BJ (cell line): ENCODE measurements around the gene SLC2A6. TPM values are rescaled to one million over a fixed set of nuclear protein-coding genes. Genes with fewer than 3 reads are reported as not detected.

Experiments
- CTCF ChIA-PET: fragments of 350-600 bp; formaldehyde crosslinking; extraction: SDS; loops from one replicate; lab custom pipeline; 2021; ENCODE audit warnings: antibody characterized with exemption, inconsistent platforms; lab: Yijun Ruan, JAX
- POLR2A ChIA-PET: fragments of 300-600 bp; sonication (Branson Sonifier 250); formaldehyde crosslinking; extraction: SDS; loops from one replicate; lab custom pipeline; 2021; ENCODE audit warnings: antibody characterized with exemption; lab: Charles Lee
- DNase-seq: peaks from one replicate; pipeline ENCODE4 v3.0.0-alpha.2; 2011; ENCODE audit warnings: low read depth
- H3K27me3 ChIP-seq: 2 replicates; pipeline ENCODE4 v1.6.0; 2011; ENCODE audit warnings: low read length; ENCODE audit not compliant: control insufficient read depth, insufficient read depth
- H3K36me3 ChIP-seq: 2 replicates; pipeline ENCODE4 v1.5.1; 2011; ENCODE audit warnings: low read length; ENCODE audit not compliant: control insufficient read depth, insufficient read depth
- H3K4me3 ChIP-seq: 2 replicates; pipeline ENCODE4 v1.5.1; 2011; ENCODE audit warnings: low read depth, mild to moderate bottlenecking, control low read depth, low read length
- CTCF ChIP-seq: IDR thresholded peaks from 2 replicates; pipeline ENCODE4 v1.5.1; 2011; ENCODE audit warnings: low read depth, mild to moderate bottlenecking, control low read depth, inconsistent platforms, low read length, moderate library complexity; ENCODE audit not compliant: insufficient read depth
- polyA plus RNA-seq: library from polyadenylated mRNA; depleted of rRNA; stranded (reverse); fragments of >200 nt; gene quantifications from 2 replicates; pipeline ENCODE4 v1.2.3, GENCODE V29; 2011

Gene SLC2A6
- polyA plus RNA-seq, 1 experiment = 9.0 TPM

- POLR2A ChIA-PET = no interaction called here
These were observed 1.4 kb downstream of the SLC2A6 start for GRCh38 chr9:133477461-133477860.

GRCh38 chr9:133476941-133477340, 2.0 kb downstream of the SLC2A6 start:
- no peaks in the 10 kb centered on the region for H3K27me3 ChIP-seq
- H3K36me3 ChIP-seq = peaks cover 8% of the 10 kb centered on the region
- H3K4me3 ChIP-seq = no peak overlapping the region
- ChIA-PET CTCF (interaction anchor here (1.6 kb wide), 1 partner anchor 9 kb away, joined by 5 read pairs; no protein-coding TSS in a partner anchor), POLR2A (no interaction called here)
- DNase-seq = no peak
- no peak for TF ChIP-seq CTCF

More at GRCh38 chr9:133477461-133477860, 1.4 kb downstream of the SLC2A6 start:
- DNase-seq = no peak
- H3K27me3 ChIP-seq = no peaks in the 10 kb centered on the region
- H3K36me3 ChIP-seq = peaks cover 8% of the 10 kb centered on the region
- no peak overlapping the region for H3K4me3 ChIP-seq
- CTCF ChIA-PET = interaction anchor here (1.6 kb wide), 1 partner anchor 10 kb away, joined by 5 read pairs; no protein-coding TSS in a partner anchor
- no peak for TF ChIP-seq CTCF

GRCh38 chr9:133476036-133476931, 2.6 kb downstream of the SLC2A6 start:
- ChIA-PET POLR2A (no interaction called here), CTCF (interaction anchor here (0.8 to 1.1 kb wide), 3 partner anchors 14 to 288 kb away, joined by 3 to 5 read pairs (median 3); partner anchors contain the start of gene CACFD1)
- Histone ChIP-seq H3K36me3 (peaks cover 8% of the 10 kb centered on the region), H3K27me3 (no peaks in the 10 kb centered on the region), H3K4me3 (no peak overlapping the region)
- DNase-seq = no peak
- no peak for TF ChIP-seq CTCF

GRCh38 chr9:133475292-133476012, 3.4 kb downstream of the SLC2A6 start:
- Histone ChIP-seq H3K36me3 (peaks cover 8% of the 10 kb centered on the region), H3K4me3 (no peak overlapping the region), H3K27me3 (no peaks in the 10 kb centered on the region)
- no peak for DNase-seq
- POLR2A ChIA-PET = no interaction called here
- CTCF ChIA-PET = interaction anchor here (0.8 to 1.1 kb wide), 3 partner anchors 15 to 287 kb away, joined by 3 to 5 read pairs (median 3); partner anchors contain the start of gene CACFD1
- no peak for TF ChIP-seq CTCF

- Histone ChIP-seq H3K36me3 (peaks cover 8% of the 10 kb centered on the region), H3K27me3 (no peaks in the 10 kb centered on the region), H3K4me3 (no peak overlapping the region)
- POLR2A ChIA-PET = no interaction called here
- TF ChIP-seq CTCF = no peak
- CTCF ChIA-PET = no interaction called here
- no peak for DNase-seq
These were observed 4.0 kb downstream of the SLC2A6 start for GRCh38 chr9:133474853-133475252.
